NCI-H460 (cell line): Measurements from ENCODE around the gene VTI1A. TPM values are rescaled to one million over a fixed set of nuclear protein-coding genes. Genes with fewer than 3 reads are reported as not detected.

Experiments
- DNase-seq: peaks from one replicate; pipeline ENCODE4 v3.0.0-alpha.2; 2016; ENCODE audit warnings: low read depth; ENCODE audit errors: extremely low read depth
- total RNA-seq: library from RNA; depleted of rRNA; stranded (reverse); fragments of >200 nt; shearing (Covaris generic); gene quantifications from 2 replicates; pipeline ENCODE4 v1.2.3, GENCODE V29; 2014

VTI1A gene
- total RNA-seq, 1 experiment from 2014 or later = 28.2 TPM

DNA sequence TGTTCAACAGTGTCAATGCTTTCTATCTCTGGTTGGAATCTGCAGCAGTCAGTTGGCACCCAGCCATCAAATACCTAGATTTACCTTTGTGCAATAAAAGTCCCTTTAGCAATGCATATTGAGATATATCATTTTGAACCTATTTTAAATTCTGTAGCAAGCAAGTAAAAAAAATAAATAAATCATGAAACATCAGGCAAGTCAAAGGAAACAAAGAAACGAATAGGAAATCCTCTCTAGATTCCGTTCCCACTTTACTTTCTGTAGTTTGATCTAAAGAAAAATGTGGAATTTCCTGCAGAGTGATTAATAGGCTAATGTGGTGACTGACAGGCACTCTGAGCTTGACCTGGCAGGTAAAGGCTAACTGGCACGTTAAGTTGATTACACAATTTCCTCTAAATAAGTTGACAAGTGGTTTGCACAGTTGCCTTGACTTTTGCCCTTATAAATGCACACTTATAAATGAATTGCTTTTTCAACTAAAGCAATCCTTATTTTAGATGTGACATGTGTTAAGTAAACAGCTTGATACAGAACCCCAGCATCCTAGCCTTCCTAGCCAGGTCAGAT lies 294.9 kb downstream of the VTI1A start:
- DNase-seq = no peak

DNA sequence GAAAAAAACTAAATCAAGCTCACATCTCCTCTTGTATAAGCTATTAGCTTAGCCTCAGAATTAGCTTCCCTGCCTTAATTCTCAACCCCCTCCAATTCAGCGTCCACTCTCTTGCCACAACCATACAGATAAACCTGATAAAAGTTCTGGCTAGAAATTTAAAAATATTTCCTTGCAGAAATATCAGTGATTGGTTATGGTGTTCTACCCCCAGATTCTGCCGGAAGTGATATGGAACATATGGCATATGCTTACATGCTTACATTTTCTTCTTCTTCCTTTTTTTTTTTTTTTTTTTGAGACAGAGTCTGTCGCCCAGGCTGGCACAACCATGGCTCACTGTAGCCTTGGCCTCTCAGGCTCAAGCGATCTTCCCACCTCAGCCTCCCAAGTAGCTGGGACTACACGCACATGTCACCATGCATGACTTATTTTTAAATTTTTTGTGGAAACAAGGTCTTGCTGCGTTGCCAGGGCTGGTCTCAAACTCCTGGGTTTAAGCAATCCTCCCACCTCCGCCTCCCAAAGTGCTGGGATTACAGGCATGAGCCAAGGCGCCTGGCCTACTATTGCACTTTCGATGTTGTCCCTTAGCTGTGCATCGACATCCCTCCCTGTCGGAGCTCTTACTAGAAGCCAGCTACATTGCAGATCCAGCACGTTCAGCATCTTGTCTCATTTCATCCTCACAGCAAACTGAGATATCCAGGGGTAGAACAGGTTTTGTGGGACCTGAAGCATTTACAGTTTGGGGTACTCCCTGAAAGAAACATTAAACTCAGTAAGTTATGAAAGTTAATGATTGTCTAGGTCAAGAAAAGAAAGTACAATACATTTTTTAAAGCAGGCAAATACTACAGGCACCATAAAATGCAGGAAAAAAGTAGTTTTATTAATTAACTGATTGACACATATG lies 297.4 kb downstream of the VTI1A start:
- DNase-seq = no peak

GRCh38 chr10:112746329-112746728 lies 299.3 kb downstream of the VTI1A start:
- DNase-seq = no peak

GRCh38 chr10:112750427-112751167 lies 303.6 kb downstream of the VTI1A start:
- no peak for DNase-seq

DNA sequence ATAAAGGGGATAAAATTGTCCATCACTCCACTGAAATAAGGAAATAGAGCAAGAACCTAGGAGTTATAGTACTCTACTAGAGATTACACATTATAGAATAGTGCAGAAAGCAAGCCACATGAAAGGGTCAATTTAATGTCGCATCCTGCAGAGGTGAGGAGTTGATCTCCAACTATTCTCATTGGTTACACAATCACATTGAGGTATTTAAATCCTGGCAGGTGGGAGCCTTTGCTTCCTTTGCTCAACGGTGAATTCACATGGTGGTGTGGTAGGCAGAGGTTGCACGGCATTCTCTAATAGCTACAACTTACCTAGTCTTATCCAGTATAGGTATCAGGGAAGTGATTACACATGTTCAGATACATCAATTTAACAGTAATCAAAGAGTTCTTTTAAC lies 304.6 kb downstream of the VTI1A start:
- DNase-seq = no peak

GRCh38 chr10:112752288-112752687 lies 305.3 kb downstream of the VTI1A start:
- DNase-seq = no peak

DNA sequence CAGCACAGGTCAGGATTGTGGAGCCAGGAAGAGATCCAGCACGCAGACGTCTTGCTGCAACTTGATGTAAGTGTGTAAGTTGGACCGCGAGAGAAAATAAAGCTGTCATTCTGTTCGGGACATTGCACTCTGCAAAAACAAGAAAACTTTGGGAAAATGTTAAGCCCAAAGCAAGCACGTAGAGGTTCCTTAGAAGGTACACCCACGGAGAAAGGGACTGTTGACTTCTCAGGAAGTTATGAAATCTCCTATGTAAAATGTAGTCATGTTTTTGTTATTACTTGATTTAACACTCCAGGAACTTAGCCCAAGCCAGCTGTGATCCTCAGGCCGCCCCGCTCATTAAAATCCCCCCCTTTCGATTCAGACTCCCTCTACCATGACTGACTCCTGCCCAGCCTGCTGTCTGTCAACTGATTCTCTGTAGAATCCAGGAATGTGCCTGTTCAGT lies 307.0 kb downstream of the VTI1A start:
- DNase-seq = no peak

- no peak for DNase-seq
Measured at GRCh38 chr10:112755446-112756234, 308.6 kb downstream of the VTI1A start.

GRCh38 chr10:112756235-112756527 lies 309.2 kb downstream of the VTI1A start:
- DNase-seq = no peak

DNA sequence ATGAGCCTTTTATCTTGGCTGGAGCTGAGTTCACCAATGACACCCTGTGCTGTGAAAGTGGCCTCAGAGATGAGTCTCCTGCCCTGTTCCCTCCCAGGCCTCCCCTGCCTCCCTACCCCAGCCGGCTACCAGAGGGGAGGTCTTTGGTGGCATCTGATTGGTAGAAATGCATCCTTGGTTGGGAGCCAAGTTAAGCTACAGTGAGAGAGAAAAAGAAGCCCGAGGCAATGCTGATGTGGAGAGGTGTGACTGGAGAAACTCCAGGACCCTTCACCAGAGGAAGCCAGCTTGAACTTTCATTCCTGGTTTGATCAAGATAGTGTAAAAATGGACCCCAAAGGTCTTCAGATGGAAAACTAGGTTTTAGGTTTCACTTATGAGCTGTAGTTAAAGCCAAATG lies 311.9 kb downstream of the VTI1A start:
- DNase-seq = no peak

- no peak for DNase-seq
Measured at GRCh38 chr10:112759496-112759895, 312.5 kb downstream of the VTI1A start.

DNA sequence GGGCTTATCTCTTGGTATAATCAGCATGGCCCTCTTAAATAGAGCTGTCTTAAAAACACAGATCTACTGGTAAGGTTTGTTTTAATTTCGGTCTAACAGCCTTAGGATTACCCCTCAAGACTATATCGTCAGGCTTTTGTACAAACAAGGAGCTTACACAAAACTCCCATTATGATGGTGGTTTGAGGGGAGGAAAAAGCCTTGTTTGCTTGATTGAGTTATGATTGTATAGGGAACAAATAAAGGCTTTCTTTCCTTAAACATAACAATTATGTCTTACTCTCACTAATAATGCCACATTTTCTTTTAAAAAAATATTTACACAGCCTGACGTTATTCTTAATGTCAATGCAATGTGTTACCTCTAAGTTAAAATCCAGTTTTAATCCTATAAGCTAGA lies 314.2 kb downstream of the VTI1A start:
- DNase-seq = no peak

DNA sequence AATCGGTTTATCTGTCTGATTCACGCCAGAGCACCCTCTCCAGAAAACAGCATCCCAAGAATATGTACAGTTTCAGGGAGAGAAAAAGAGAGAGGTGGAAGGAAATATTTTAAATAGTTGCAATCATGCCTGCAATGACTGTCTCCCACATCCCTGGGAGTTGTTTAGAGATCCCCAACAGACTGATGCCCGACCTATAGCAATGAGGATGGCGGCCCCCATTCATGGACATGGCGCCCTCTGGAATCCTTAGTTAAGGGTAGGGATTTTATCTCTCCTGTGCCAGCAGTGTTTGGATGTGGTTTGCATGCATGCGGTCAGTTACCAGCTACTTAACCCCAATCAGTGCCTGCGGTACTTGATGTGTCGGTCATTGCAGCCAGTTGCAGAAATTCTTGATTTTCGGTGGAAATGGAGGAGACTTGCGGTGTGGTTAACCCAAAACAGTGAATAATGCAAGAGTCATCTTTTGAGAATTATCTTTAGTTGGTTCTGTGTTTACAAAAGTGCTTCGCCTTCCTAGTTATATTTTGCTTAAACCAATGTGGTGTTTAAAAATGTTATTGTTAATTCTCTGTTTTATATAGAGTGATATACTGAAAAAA lies 317.0 kb downstream of the VTI1A start:
- DNase-seq = no peak

DNA sequence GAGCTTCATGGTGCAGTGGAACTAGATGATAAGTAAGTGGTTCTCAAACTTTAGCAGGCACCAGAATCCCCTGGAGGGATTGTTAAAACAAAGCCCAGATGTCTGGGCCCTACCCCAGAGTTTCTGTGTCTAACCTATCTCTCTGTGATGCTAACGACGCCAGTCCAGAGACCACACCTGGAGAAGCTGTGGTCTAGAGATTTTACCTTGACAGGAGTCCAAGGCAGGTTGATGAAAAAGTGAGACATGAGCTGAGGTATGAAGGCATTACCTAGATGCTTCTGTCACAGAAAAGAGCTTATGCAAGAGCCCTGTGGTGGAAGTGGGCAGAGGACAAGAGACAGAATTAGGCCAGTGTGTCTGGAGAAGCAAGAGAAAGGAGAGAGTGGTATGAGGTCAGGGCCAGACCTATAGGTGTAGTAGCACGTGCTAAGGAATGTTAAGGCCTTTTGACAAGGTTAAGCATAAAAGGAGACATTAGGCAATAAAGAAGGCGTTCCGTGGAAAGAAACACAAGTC lies 318.8 kb downstream of the VTI1A start:
- DNase-seq = no peak

GRCh38 chr10:112766636-112767035 lies 319.6 kb downstream of the VTI1A start:
- DNase-seq = no peak

GRCh38 chr10:112767156-112767555 lies 320.1 kb downstream of the VTI1A start:
- no peak for DNase-seq

DNA sequence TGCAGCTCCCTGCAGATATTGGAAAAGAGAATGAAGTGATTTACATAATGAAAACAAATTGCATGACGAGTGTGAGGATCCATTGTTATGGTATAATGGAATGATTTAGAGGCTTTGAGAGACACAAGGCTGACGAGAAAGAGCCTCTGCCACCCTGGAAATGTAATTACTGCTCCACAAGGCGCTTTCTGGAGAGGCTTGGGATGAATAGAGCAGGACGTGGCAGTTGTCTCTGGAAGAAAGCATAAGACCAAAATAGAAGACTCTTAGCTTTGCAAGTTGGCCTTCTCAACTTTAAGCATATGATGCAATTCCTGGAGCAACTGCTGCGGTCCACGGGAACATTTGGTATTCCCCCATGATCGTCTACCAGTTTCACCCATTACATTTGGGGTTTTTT lies 321.1 kb downstream of the VTI1A start:
- no peak for DNase-seq

DNA sequence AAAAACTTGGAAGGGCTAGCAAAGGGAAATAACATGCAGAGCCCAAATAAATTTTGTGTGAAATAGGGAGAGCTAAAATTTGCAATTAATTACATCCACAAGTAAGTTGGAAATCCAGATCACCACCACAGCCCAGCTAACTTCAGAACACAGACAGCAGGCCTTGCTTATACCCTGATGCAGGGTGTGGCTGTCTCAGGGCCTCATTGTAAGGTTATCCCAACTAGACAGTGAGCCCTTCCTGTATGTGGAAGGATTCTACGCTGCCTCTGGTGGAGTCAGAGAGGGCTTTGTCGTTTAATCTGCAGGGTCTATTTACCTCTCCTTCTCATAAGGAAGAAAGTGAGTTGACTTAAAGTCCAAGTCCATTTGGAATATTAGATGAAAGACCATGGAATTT lies 322.1 kb downstream of the VTI1A start:
- no peak for DNase-seq

GRCh38 chr10:112769611-112770370 lies 322.8 kb downstream of the VTI1A start:
- no peak for DNase-seq

GRCh38 chr10:112771733-112772132 lies 324.7 kb downstream of the VTI1A start:
- no peak for DNase-seq
